Stimulated activated effector memory CD8-positive, alpha-beta T cell treated with anti-CD3 and anti-CD28 coated beads, Interleukin-12 subunit alpha, Interleukin-12 subunit beta, amount 100 ng/mL, for 72 hours (primary cell): ENCODE measurements around the gene OPHN1.
"Not testable (repeated sequence)": the region's sequence is repeated elsewhere in the genome, so short reads cannot be mapped to it uniquely, and the experiment has no call there.

Experiments used
- ATAC-seq: fragments of 150-1000 bp; cut with Tn5 transposase; 2 replicates; pipeline ENCODE4 v1.10.0; 2021
- DNase-seq, 2 donors: peaks; one replicate each; pipeline ENCODE4 v3.0.0; 2021 to 2022; ENCODE audit warnings: low spot score in 2 of 2
- H3K27ac Mint-ChIP-seq: one replicate; pipeline ENCODE4 v1.8.0; 2022; ENCODE audit warnings: mild to moderate bottlenecking, mixed read lengths
- H3K36me3 Mint-ChIP-seq: one replicate; pipeline ENCODE4 v1.8.0; 2022; ENCODE audit warnings: mild to moderate bottlenecking, mixed read lengths
- H3K4me1 Mint-ChIP-seq: one replicate; pipeline ENCODE4 v1.8.0; 2022; ENCODE audit warnings: mixed read lengths
- H3K4me3 Mint-ChIP-seq: one replicate; pipeline ENCODE4 v1.8.0; 2022; ENCODE audit warnings: mild to moderate bottlenecking, mixed read lengths
- H3K9me3 Mint-ChIP-seq: one replicate; pipeline ENCODE4 v1.8.0; 2022; ENCODE audit warnings: mixed read lengths

Gene OPHN1

GRCh38 chrX:68343551-68343950 is 89.7 kb downstream of the OPHN1 start:
- H3K4me1 Mint-ChIP-seq, result no peaks in the 10 kb centered on the region
- DNase-seq (no peak), ATAC-seq (no peak)
- no peaks in the 10 kb centered on the region for H3K9me3 Mint-ChIP-seq
- H3K27ac Mint-ChIP-seq, result no peak overlapping the region
- H3K36me3 Mint-ChIP-seq, result no peaks in the 10 kb centered on the region
- no peak overlapping the region for H3K4me3 Mint-ChIP-seq

DNA sequence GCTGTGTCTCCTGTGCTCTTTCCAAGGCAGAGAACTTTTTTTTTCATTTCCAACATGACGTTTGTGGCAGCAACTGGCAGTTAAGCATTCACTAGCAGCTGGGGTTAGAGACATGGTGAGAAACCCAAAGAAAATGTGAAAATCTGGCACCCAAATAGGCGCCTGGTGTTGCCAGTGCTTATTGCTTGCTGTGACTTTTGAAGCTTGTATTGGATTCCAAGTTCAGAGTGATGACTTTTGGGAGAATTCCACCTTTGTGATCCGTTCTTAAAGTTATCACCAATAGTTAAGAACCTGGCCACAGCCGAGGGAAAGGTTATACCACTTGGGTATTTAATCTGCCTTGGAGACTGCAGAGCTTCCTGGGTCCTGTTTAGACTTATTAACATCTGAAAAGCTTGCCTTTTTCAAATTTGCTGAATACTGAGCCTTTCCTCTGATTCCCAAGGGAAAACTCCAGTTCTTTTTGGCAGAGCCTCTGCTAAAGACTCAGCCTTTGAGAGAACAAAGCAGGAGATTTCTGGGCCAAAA is 101.0 kb downstream of the OPHN1 start:
- ATAC-seq (no peak), DNase-seq (no peak)
- H3K4me1 Mint-ChIP-seq, result no peaks in the 10 kb centered on the region
- no peak overlapping the region for H3K4me3 Mint-ChIP-seq
- no peak overlapping the region for H3K27ac Mint-ChIP-seq
- H3K36me3 Mint-ChIP-seq, result no peaks in the 10 kb centered on the region
- H3K9me3 Mint-ChIP-seq, result no peaks in the 10 kb centered on the region

- ATAC-seq, H3K27ac Mint-ChIP-seq, H3K9me3 Mint-ChIP-seq, H3K4me1 Mint-ChIP-seq, DNase-seq, H3K36me3 Mint-ChIP-seq, H3K4me3 Mint-ChIP-seq: not testable (repeated sequence)
Observed at GRCh38 chrX:68326841-68327240, 106.5 kb downstream of the OPHN1 start.

DNA sequence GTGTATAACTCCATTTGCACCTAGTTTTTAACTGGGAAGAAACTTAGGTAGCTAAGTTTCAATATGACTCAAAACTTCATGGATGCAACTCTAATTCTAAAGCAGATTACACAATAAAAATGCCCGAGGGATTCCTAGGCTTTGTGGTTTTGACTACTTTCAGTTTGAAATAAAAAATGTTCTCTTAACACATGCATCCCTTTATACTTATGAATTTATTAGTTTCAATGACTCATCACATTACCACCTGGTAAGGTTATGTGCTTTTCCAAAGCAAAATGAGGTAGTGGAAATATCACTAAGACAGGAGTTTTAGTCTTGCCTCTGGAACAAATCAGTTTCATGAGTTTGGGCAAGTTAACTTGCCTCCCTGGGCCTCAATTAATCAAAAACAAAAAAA is 125.5 kb downstream of the OPHN1 start:
- no peaks in the 10 kb centered on the region for H3K9me3 Mint-ChIP-seq
- no peak overlapping the region for H3K4me3 Mint-ChIP-seq
- no peaks in the 10 kb centered on the region for H3K36me3 Mint-ChIP-seq
- no peak overlapping the region for H3K27ac Mint-ChIP-seq
- no peaks in the 10 kb centered on the region for H3K4me1 Mint-ChIP-seq
- no peak for DNase-seq
- no peak for ATAC-seq

DNA sequence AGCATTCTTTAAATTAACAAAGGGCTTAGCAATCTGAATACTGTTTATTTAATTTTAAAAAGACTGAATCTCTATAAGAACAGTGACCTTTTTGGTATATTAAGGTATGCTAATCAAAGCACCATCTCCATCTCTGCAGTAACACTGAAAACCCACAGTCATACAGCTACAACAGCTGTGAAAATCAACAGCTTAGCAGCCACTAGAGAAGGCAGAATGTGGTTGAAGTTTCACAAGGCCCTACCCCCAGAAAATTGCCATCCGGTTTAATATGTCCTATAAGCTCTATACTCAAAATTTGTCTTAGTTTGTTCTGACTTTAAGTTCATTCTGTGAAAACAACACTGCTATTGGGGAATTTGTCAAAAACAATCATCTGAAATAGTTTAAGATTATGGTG is 128.7 kb downstream of the OPHN1 start:
- ATAC-seq, result no peak
- no peak for DNase-seq
- no peak overlapping the region for H3K4me3 Mint-ChIP-seq
- no peaks in the 10 kb centered on the region for H3K36me3 Mint-ChIP-seq
- no peaks in the 10 kb centered on the region for H3K9me3 Mint-ChIP-seq
- H3K4me1 Mint-ChIP-seq, result no peaks in the 10 kb centered on the region
- H3K27ac Mint-ChIP-seq, result no peak overlapping the region

GRCh38 chrX:68299898-68300297 is 133.4 kb downstream of the OPHN1 start:
- no peak for ATAC-seq
- Mint-ChIP-seq H3K4me1 (no peaks in the 10 kb centered on the region), H3K9me3 (no peaks in the 10 kb centered on the region), H3K4me3 (no peak overlapping the region), H3K27ac (no peak overlapping the region), H3K36me3 (no peaks in the 10 kb centered on the region)
- DNase-seq, result no peak

DNA sequence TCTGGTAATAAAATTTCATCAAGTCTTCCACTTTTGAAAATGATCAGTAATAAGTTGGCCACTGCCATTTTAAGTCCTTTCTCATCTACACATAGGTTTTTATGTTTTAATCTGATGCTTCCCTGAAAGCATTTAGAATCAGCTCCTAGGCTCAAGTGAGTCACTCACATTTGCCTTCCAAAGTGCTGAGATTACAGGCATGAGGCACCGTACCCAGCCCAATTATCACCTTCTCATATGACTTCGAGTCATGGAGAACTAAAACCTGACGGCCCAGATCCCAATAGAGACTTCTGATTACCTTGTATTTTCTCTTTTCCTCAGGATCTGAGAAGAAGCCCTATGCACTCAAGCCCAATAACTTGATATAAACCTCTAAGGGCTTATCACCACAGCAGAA is 140.8 kb downstream of the OPHN1 start:
- no peak for DNase-seq
- Mint-ChIP-seq H3K4me1 (no peaks in the 10 kb centered on the region), H3K4me3 (no peak overlapping the region), H3K36me3 (no peaks in the 10 kb centered on the region), H3K9me3 (no peaks in the 10 kb centered on the region), H3K27ac (no peak overlapping the region)
- ATAC-seq, result no peak

GRCh38 chrX:68288127-68288526 is 145.2 kb downstream of the OPHN1 start:
- Mint-ChIP-seq H3K4me1 (no peaks in the 10 kb centered on the region), H3K4me3 (no peak overlapping the region), H3K9me3 (peaks cover 8% of the 10 kb centered on the region), H3K27ac (no peak overlapping the region), H3K36me3 (no peaks in the 10 kb centered on the region)
- no peak for DNase-seq
- ATAC-seq, result no peak

DNA sequence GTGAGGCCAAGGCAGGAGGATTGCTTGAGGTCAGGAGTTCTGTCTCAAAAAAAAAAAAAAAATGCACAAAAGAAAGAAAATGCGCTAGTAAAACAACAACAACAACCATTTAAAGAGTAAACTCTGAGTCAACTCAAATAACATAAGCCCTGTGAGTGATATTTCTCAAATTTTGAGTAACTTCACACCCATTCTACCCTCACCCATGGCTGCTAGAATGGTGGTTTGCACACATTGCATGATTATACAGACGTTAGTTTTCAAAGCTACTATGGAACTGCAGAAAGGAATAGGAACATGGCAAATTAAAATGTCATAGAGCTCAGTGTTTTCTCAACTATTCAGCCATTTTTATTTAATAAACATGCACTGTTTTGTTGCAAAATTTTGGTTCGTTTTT is 145.9 kb downstream of the OPHN1 start:
- no peaks in the 10 kb centered on the region for H3K4me1 Mint-ChIP-seq
- no peak overlapping the region for H3K27ac Mint-ChIP-seq
- DNase-seq (no peak), ATAC-seq (no peak)
- no peaks in the 10 kb centered on the region for H3K36me3 Mint-ChIP-seq
- H3K4me3 Mint-ChIP-seq, result no peak overlapping the region
- peaks cover 8% of the 10 kb centered on the region for H3K9me3 Mint-ChIP-seq

DNA sequence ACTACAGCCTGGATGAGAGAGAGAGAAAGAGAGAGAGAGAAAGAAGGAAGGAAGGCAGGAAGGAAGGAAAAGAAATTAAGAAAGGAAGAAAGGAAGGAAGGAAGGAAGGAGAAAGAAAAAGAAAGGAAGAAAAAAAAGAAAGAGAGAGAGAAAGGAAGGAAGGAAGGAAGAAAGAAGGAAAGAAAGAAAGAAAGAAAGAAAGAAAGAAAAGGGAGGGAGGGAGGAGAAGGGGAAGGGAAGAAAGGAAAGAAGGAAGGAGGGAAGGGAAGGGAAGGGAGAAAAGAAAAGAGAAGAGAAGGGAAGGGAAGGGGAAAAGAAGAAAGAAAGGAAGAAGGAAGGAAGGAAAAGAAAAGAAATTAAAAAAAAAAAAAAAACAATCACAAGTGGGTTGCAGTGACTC is 146.3 kb downstream of the OPHN1 start:
- Mint-ChIP-seq H3K4me3 (no peak overlapping the region), H3K27ac (no peak overlapping the region), H3K36me3 (no peaks in the 10 kb centered on the region), H3K4me1 (no peaks in the 10 kb centered on the region), H3K9me3 (peaks cover 8% of the 10 kb centered on the region)
- ATAC-seq, result no peak
- no peak for DNase-seq

DNA sequence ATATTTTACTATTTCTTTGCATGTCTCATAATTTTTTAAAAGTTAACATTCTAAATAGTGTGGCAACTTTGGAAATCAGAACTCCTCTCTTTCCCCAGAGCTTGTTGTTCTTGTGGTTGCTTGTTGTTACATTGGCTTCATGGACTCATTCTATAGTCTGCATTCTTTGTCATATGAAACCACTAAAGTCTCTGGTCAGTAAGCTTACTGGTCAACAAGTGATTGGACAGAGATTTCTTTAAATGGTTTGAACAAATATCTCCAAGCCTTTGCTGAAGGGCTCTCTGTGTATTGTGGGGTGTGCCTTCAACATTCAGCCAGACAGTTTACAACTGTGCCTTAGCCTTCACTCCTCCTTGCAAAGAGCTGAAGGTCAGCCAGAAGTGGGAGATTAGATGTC is 147.2 kb downstream of the OPHN1 start:
- H3K9me3 Mint-ChIP-seq, result peaks cover 8% of the 10 kb centered on the region
- DNase-seq (no peak), ATAC-seq (no peak)
- H3K4me3 Mint-ChIP-seq, result no peak overlapping the region
- H3K4me1 Mint-ChIP-seq, result no peaks in the 10 kb centered on the region
- H3K36me3 Mint-ChIP-seq, result no peaks in the 10 kb centered on the region
- no peak overlapping the region for H3K27ac Mint-ChIP-seq

DNA sequence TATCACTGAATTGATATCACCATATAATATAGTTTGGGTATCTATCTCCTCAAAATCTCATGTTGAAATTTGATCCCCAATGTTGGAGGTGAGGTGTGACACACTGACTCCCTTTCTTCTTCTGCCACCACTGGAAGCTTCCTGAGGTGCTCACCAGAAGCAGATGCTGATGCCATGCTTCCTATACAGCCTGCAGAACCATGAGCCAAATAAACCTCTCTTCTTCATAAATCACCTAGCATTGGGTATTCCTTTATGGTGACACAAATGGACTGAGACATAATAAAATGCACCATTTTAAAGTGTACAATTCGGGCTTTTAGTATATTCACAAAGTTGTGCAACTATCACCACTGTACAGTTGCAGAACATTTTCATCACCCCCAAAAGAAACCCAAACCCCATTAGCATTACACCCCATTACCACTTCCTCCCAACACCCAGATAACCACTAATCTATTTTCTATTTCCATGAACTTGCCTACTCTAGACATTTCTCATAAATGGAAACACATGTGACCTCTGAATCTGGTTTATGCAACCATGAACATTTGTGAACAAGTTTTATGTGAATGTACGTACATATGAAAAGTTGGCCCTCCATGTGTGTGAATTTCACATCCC is 148.9 kb downstream of the OPHN1 start:
- ATAC-seq (no peak), DNase-seq (no peak)
- Mint-ChIP-seq H3K27ac (no peak overlapping the region), H3K9me3 (peaks cover 8% of the 10 kb centered on the region), H3K36me3 (no peaks in the 10 kb centered on the region), H3K4me3 (no peak overlapping the region), H3K4me1 (no peaks in the 10 kb centered on the region)

DNA sequence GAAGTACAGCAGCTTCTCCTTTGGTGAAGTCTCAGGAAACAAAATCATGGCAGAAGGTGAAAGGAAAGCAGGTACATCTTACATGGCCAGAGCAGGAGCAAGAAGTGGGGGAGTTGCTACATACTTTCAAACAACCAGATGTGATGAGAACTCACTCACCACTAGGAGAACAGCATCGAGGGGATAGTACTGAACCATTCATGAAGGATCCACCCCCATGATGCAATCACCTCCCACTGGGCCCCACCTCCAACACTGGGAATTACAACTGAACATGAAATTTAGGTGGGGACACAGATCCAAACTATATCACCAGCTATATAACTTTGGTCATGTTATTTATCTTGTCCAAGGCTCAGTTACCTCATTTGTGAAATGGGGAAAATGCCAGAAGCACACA is 159.4 kb downstream of the OPHN1 start:
- no peak for ATAC-seq
- no peak for DNase-seq
- no peak overlapping the region for H3K27ac Mint-ChIP-seq
- H3K4me1 Mint-ChIP-seq, result no peaks in the 10 kb centered on the region
- no peaks in the 10 kb centered on the region for H3K36me3 Mint-ChIP-seq
- H3K4me3 Mint-ChIP-seq, result no peak overlapping the region
- no peaks in the 10 kb centered on the region for H3K9me3 Mint-ChIP-seq

DNA sequence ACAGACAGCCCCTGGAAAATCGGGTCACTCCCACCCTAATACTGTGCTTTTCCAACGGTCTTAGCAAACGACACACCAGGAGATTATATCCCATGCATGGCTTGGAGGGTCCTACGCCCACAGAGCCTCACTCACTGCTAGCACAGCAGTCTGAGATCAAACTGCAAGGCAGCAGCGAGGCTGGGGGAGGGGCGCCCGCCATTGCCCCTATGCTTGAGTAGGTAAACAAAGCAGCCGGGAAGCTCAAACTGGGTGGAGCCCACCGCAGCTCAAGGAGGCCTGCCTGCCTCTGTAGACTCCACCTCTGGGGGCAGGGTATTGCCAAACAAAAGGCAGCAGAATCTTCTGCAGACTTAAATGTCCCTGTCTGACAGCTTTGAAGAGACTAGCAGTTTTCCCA is 168.5 kb downstream of the OPHN1 start:
- not testable (repeated sequence) for H3K4me3 Mint-ChIP-seq, H3K36me3 Mint-ChIP-seq, DNase-seq, H3K9me3 Mint-ChIP-seq, ATAC-seq, H3K27ac Mint-ChIP-seq, H3K4me1 Mint-ChIP-seq

DNA sequence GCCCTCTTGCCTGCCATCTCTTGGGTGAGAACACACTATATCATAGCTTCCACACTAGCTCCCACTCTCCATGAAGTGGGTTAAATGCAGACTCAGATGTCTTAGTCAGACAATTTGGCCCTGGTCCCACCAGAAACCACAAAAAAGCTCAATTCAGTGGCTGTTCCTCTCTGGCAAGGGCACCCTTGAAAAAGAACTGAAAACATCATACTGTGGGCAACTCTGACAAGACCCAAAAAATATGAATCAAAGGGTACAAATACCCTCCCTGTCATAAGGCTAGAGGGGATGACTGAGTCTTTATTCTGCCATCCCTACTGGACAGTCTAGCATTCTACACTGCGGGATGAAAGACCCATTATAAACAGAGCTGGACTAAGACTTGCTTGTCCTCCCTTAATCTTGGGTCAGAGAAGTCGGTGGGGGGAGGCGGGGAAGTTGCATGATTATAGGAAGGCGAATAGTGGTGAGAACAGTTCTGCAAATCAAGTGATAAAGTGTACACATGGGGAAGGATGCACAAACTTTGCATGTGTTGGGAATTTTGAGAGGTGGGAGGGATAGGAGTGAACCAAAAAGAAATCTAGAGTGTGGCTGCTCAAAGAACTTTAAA is 172.1 kb downstream of the OPHN1 start:
- Mint-ChIP-seq H3K9me3 (no peaks in the 10 kb centered on the region), H3K36me3 (no peaks in the 10 kb centered on the region), H3K4me3 (no peak overlapping the region), H3K4me1 (no peaks in the 10 kb centered on the region), H3K27ac (no peak overlapping the region)
- ATAC-seq, result no peak
- no peak for DNase-seq

- Mint-ChIP-seq H3K4me3 (no peak overlapping the region), H3K9me3 (no peaks in the 10 kb centered on the region), H3K4me1 (no peaks in the 10 kb centered on the region), H3K27ac (no peak overlapping the region), H3K36me3 (no peaks in the 10 kb centered on the region)
- DNase-seq (no peak), ATAC-seq (no peak)
Observed at GRCh38 chrX:68256990-68257389, 176.3 kb downstream of the OPHN1 start.
